Ramos (cell line): ENCODE data around the gene C1QTNF1.

Source experiments
- in situ Hi-C: fragments of 300-500 bp; cut with MboI; formaldehyde crosslinking; loops from one replicate; pipeline ENCODE4 v1.14.3; 2022; ENCODE audit warnings: low sequenced_read_pairs; ENCODE audit not compliant: unreplicated experiment

The C1QTNF1 gene

GRCh38 chr17:79038545-79039135 is 14.7 kb downstream of the C1QTNF1 start:
- in situ Hi-C loops, result no loop called here

DNA sequence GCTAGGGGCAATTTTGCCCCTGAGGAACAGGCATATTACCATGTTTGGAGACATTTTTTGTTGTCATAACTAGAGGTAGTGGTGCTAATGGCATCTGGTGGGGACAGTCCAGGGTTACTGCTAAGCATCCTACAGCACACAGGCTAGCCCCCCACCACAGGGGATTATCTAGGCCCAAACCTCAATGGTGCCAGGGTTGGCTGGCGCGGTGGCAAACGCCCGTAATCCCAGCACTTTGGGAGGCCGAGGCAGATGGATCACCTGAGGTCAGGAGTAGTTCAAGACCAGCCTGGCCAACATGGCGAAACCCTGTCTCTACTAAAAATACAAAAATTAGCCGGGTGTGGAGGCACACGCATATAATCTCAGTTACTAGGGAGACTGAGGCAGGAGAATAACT is 15.2 kb downstream of the C1QTNF1 start:
- in situ Hi-C loops, result no loop called here

DNA sequence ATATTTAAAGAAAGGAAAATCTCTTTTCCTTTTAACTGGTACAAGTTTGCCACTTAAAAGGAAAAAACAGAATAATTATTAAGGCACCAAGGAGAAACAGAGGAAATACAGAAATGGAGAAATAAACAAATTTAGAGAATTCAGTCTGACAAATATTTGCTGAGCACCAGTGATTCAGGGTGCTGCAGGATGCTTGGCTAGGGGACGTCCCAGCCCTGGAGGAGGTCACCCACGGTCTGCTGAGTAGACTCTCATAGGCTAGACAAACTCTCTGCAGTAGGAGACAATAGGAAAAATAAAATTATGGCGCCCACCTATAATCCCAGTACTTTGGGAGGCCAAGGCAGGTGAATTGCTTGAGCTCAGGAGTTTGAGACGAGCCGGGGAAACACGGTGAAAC is 15.9 kb downstream of the C1QTNF1 start:
- in situ Hi-C loops, result no loop called here

DNA sequence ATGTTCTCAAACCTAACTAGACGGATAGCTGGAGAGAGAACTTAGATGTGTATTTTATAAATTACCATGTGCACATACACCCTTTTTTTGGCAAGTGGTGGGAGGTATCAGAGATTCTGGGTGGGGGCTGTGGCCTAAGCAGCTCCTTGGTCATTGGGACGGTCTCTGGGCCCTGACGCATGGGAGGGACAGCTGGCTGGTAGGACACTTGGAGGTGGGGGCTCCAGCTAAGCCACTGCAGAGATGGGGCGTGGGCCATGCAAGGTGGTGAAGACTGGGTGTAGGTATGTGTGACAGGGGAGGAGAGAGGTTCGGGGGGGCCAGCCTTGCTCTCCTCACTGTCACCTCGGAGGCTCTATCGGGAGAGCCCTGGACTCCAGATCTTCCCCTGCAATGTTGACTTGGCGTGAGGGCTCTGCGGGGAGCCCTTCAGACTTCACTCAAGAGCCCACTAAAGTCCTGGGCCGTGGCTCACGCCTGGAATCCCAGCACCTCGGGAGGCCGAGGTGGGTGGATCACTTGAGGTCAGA is 17.1 kb downstream of the C1QTNF1 start:
- in situ Hi-C loops, result no loop called here

GRCh38 chr17:79041723-79042420 is 17.9 kb downstream of the C1QTNF1 start:
- in situ Hi-C loops, result no loop called here

- in situ Hi-C loops, result no loop called here
These were observed 18.6 kb downstream of the C1QTNF1 start for GRCh38 chr17:79042421-79043190.

- in situ Hi-C loops, result no loop called here
These were observed 19.4 kb downstream of the C1QTNF1 start for GRCh38 chr17:79043191-79043930.

- in situ Hi-C loops, result no loop called here
These were observed 20.0 kb downstream of the C1QTNF1 start for GRCh38 chr17:79043931-79044320.

DNA sequence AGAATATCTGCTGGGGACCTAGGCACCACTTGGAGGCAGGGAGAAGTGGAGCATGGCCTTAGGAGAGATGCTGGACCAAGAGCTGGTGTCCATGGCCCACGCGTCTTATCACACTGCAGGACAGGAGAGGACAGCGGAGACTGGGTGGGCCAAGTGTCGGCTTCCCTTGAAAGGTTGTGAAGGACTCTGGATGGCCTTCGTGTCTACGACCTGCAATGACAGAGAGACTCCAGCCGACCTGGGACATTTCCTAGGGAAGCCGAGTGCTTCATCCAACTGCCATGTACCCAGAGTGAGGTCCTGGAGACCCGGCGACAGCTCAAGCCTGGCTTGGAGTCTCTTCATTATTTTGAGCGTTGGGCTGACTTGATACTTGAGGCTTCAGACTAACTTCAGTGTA is 20.5 kb downstream of the C1QTNF1 start:
- in situ Hi-C loops, result no loop called here

DNA sequence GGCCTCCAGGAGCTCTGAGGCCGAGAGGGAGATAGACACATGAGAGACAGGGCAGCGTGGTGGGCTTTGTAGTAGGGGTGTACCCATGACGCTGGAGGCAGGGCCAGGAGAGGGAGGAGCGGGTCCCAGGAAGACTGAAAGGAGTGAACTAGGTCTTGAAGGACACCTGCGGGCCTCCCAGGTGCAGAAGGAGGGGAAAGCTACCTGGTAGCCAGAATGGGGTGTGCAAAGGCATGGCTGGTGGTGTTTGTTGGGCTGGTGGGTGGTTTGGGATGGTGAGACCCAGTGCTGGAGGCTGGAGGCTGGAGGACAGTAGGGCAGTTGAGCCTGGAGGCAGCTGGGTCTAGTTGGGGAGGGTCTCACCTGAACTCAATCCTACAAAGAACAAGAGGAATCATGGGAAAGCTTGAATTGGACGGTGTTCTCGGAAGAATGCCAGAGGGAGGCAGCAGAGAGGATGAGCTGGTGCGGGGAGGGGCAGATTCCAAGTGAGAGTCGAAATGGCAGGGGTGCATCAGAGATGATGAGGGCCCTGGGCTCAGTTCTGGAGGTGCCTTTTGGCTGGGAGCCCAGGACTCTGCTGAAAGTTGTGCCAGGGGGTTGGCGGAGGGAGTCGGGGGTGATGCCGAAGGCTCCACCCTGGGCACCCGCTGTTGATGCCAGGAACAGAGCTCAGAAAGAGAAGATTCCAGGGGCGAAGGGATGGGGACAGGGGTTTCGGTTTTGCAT is 21.2 kb downstream of the C1QTNF1 start:
- in situ Hi-C loops, result no loop called here

- in situ Hi-C loops, result no loop called here
These were observed 21.9 kb downstream of the C1QTNF1 start for GRCh38 chr17:79045842-79046196.

DNA sequence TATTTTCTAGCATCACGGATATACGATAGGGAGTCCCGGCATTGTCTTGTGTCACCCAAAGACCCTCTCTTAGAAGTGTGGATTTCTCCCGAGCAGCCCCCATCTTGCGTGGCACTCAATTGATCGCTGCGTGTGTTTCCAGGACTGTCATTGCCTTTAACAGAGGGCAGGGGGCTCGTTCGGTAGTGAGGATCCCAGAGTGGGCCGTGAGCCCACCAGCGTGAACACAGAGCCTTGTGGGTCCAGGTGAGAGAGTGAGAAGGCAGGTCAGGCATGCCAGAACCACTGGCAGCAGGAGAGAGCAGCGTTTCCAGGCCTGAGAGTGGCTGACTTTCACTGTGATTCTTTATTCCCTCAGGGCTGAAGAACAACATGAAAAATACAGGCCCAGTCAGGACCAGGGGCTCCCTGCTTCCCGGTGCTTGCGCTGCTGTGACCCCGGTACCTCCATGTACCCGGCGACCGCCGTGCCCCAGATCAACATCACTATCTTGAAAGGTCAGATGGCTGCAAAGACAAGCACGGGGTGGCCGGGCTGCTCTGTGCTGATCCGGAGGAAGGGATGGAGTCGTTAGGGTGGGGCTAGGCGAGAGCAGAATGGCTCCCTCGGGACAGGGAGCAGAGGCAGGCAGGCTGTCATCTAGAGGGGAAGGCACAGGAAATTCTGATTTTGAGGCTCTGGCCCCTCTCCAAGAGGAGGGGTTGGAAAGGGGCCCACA is 22.4 kb downstream of the C1QTNF1 start:
- in situ Hi-C loops, result no loop called here

- in situ Hi-C loops, result no loop called here
These were observed 22.9 kb downstream of the C1QTNF1 start for GRCh38 chr17:79046916-79047280.

GRCh38 chr17:79047291-79047920 is 23.4 kb downstream of the C1QTNF1 start:
- in situ Hi-C loops, result no loop called here

DNA sequence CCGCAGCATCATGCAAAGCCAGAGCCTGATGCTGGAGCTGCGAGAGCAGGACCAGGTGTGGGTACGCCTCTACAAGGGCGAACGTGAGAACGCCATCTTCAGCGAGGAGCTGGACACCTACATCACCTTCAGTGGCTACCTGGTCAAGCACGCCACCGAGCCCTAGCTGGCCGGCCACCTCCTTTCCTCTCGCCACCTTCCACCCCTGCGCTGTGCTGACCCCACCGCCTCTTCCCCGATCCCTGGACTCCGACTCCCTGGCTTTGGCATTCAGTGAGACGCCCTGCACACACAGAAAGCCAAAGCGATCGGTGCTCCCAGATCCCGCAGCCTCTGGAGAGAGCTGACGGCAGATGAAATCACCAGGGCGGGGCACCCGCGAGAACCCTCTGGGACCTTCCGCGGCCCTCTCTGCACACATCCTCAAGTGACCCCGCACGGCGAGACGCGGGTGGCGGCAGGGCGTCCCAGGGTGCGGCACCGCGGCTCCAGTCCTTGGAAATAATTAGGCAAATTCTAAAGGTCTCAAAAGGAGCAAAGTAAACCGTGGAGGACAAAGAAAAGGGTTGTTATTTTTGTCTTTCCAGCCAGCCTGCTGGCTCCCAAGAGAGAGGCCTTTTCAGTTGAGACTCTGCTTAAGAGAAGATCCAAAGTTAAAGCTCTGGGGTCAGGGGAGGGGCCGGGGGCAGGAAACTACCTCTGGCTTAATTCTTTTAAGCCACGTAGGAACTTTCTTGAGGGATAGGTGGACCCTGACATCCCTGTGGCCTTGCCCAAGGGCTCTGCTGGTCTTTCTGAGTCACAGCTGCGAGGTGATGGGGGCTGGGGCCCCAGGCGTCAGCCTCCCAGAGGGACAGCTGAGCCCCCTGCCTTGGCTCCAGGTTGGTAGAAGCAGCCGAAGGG is 24.2 kb downstream of the C1QTNF1 start:
- in situ Hi-C loops, result no loop called here

- in situ Hi-C loops, result no loop called here
These were observed 25.1 kb downstream of the C1QTNF1 start for GRCh38 chr17:79048826-79049755.

DNA sequence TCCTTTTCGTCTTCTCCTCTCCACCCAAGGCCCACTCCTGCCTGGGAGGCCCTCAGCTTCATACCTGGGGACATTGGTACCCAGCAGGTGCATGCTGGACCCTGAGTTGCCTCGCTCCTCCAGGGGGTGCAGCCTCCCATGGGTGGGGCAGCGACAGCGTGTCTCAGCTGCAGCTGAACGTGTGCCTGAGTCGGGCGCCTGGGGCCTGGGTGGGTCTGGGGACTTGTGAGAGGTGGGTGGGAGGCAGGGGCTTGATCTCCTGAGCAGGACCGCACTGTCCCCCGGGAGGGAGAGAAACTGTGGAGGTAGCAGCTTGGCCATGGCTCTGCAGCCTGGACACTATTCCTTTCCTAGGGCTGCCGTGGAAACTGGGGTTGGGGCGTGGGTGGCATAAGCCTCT is 25.9 kb downstream of the C1QTNF1 start:
- in situ Hi-C loops, result no loop called here
